ENCODE data around the gene AP1S3. TPM values are rescaled to one million over a fixed set of nuclear protein-coding genes. Genes with fewer than 3 reads are reported as not detected.
"Not testable (repeated sequence)": the region's sequence is repeated elsewhere in the genome, so short reads cannot be mapped to it uniquely, and the experiment has no call there.

The AP1S3 gene
- polyA plus RNA-seq, 6 donors from 2014 or later: 7.6 to 17.5 (median 12.2) TPM

GRCh38 chr2:223762853-223763252 lies 74.5 kb downstream of the AP1S3 start:
- Mint-ChIP-seq H3K27me3 (no peaks in the 10 kb centered on the region), H3K27ac (no peak overlapping the region), H3K9me3 (peaks cover 0 to 7% (median 5%) of the 10 kb centered on the region in 7 donors), H3K36me3 (peaks cover 10 to 17% of the 10 kb centered on the region in 2 donors), H3K4me3 (no peak overlapping the region), H3K4me1 (peaks cover 0 to 5% (median 2%) of the 10 kb centered on the region in 3 donors)
- DNase-seq (no peak), ATAC-seq (ENCODE audit: low read depth in 2 of 2) (no peak)

GRCh38 chr2:223761746-223762145 lies 75.6 kb downstream of the AP1S3 start:
- H3K27me3 Mint-ChIP-seq; ATAC-seq (ENCODE audit: low read depth in 2 of 2); H3K36me3 Mint-ChIP-seq; H3K9me3 Mint-ChIP-seq; H3K4me1 Mint-ChIP-seq; DNase-seq: not testable (repeated sequence)
- peak overlapping the region in 1 of 8 donors; percentile 69 for H3K4me3 Mint-ChIP-seq
- peak overlapping the region in 1 of 6 donors; percentile 51 for H3K27ac Mint-ChIP-seq

- DNase-seq (no peak), ATAC-seq (ENCODE audit: low read depth in 2 of 2) (peak; percentile 23 to 51)
- Mint-ChIP-seq H3K4me3 (no peak overlapping the region), H3K4me1 (peaks cover 0 to 2% (median 0%) of the 10 kb centered on the region in 3 donors), H3K36me3 (peaks cover 0 to 6% of the 10 kb centered on the region in 2 donors), H3K27ac (peak overlapping the region in 2 of 6 donors; percentile 65 to 85), H3K9me3 (no peaks in the 10 kb centered on the region), H3K27me3 (no peaks in the 10 kb centered on the region)
Measured at GRCh38 chr2:223760838-223761502, 76.4 kb downstream of the AP1S3 start.

DNA sequence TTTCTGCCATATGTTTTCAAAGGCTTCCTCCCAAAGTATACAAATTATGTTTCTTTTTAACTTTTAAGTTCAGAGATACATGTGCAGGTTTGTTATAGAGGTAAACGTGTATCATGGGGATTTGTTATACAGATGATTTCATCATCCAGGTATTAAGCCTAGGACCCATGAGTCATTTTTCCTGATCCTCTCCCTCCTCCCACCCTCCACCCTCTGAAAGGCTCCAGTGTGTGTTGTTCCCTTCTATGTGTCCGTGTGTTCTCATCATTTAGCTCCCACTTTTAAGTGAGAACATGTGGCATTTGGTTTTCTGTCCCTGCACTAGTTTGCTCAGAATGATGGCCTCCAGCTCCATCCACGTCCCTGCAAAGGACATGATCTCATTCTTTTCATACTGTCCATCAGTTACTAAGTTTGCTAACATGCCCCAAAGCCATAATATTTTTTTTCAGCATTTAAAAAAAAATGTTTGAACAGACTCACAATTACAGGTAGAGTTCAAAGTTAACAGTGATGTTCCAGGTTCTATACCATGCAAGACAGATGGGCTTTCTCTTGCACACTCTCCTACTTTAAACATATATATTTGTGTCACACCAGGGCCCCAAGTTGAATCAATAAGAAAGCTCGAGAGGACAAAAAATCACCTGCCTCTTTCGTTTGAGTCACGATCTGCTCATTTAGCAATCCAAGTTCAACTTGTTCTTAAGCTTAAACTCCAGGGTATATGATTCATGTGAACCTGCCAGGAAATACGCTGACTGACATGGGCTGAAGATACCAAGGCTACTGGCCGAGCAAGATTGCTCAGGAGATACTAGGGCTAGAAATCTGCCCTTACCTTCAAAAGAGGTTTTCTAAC lies 77.6 kb downstream of the AP1S3 start:
- H3K4me3 Mint-ChIP-seq: no peak overlapping the region
- H3K27ac Mint-ChIP-seq: peak overlapping the region in 1 of 6 donors; percentile 69
- no peak for ATAC-seq (ENCODE audit: low read depth in 2 of 2)
- no peaks in the 10 kb centered on the region for H3K27me3 Mint-ChIP-seq
- H3K4me1 Mint-ChIP-seq: peaks cover 0 to 2% (median 0%) of the 10 kb centered on the region in 3 donors
- H3K9me3 Mint-ChIP-seq: no peaks in the 10 kb centered on the region
- no peak for DNase-seq
- H3K36me3 Mint-ChIP-seq: peaks cover 0 to 6% of the 10 kb centered on the region in 2 donors

DNA sequence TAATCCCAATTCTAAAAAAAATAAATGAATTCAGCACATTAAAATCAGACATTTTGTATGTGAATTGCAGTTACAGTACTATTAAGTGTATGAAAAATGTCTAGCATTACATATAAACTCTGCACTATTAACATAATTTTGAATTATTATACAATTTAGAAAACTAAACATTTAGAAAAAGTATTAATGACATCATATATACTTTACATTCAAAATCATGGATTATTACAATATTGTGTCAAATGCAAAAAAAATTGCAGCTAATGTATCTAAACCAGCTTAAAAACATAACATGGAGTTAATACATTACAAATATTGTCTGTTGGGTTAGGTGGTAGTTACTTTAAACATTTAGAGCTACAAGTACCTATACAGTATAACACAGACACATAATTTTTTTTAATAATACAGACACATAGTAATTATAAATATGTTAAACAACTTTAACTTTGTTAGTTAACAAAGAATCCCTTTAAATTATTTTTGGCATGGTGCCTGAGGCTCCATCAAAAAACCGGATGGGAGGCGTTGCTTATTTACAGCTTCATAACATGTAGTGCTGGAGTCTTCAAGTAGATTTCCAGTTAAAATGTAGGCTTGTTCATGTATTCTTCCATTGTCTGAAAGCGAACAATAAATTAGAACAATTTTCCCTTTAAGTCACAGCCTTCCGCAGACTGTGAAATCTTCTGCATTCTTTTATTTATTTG lies 79.1 kb downstream of the AP1S3 start:
- H3K4me1 Mint-ChIP-seq: peaks cover 0 to 2% (median 0%) of the 10 kb centered on the region in 3 donors
- no peaks in the 10 kb centered on the region for H3K9me3 Mint-ChIP-seq
- no peak overlapping the region for H3K4me3 Mint-ChIP-seq
- ATAC-seq (ENCODE audit: low read depth in 2 of 2) (no peak), DNase-seq (no peak)
- H3K36me3 Mint-ChIP-seq: no peaks in the 10 kb centered on the region
- no peaks in the 10 kb centered on the region for H3K27me3 Mint-ChIP-seq
- no peak overlapping the region for H3K27ac Mint-ChIP-seq

DNA sequence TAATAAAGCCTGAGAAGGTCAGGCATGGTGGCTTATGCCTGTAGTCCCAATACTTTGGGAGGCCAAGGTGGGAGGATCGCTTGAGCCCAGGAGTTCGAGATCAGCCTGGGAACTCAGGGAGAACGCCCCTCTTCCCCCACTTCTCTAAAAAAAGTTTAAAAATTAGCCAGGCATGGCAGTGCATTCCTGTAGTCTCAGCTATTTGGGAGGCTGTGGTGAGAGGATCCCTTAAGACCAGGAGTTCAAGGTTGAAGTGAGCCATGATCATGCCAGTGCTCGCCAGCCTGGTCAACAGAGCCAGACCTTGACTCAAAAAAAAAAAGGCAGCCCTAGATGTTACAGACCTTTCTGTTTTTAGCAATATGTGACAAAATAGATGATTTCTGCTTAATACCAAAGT lies 83.4 kb downstream of the AP1S3 start:
- Mint-ChIP-seq H3K4me3 (no peak overlapping the region), H3K27ac (no peak overlapping the region), H3K9me3 (no peaks in the 10 kb centered on the region), H3K36me3 (no peaks in the 10 kb centered on the region), H3K4me1 (peaks cover 0 to 2% (median 0%) of the 10 kb centered on the region in 3 donors), H3K27me3 (peaks cover 3 to 4% (median 4%) of the 10 kb centered on the region in 3 donors)
- DNase-seq: no peak
- ATAC-seq (ENCODE audit: low read depth in 2 of 2): no peak

DNA sequence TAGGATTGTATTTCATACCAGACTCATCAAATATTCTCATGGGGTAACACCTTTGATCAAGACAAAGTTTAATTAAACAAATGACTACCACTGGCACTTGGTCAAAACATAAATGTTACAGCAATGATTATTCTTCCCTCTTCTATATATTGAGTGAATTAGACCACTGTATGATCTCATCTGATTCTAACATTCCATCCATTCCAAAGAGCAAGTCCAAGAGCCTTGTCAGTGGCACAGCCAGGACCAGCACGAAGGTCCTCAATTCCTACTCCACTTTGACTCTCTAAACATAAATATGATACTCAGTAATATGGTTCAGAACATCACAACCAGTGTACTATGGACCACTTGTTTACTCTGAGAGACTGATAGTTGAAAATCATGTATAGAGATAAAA lies 86.4 kb downstream of the AP1S3 start:
- DNase-seq: no peak
- Mint-ChIP-seq H3K36me3 (no peaks in the 10 kb centered on the region), H3K9me3 (no peaks in the 10 kb centered on the region), H3K4me1 (peaks cover 0 to 11% (median 5%) of the 10 kb centered on the region in 3 donors), H3K4me3 (no peak overlapping the region), H3K27ac (peak overlapping the region in 1 of 6 donors; percentile 10), H3K27me3 (peaks cover 6 to 9% (median 7%) of the 10 kb centered on the region in 3 donors)
- no peak for ATAC-seq (ENCODE audit: low read depth in 2 of 2)

- ATAC-seq (ENCODE audit: low read depth in 2 of 2) (no peak), DNase-seq (no peak)
- no peak overlapping the region for H3K4me3 Mint-ChIP-seq
- H3K27me3 Mint-ChIP-seq: peaks cover 7 to 27% (median 9%) of the 10 kb centered on the region in 3 donors
- H3K27ac Mint-ChIP-seq: no peak overlapping the region
- H3K36me3 Mint-ChIP-seq: no peaks in the 10 kb centered on the region
- no peaks in the 10 kb centered on the region for H3K9me3 Mint-ChIP-seq
- H3K4me1 Mint-ChIP-seq: peaks cover 0 to 11% (median 5%) of the 10 kb centered on the region in 3 donors
Measured at GRCh38 chr2:223747392-223748042, 89.9 kb downstream of the AP1S3 start.

DNA sequence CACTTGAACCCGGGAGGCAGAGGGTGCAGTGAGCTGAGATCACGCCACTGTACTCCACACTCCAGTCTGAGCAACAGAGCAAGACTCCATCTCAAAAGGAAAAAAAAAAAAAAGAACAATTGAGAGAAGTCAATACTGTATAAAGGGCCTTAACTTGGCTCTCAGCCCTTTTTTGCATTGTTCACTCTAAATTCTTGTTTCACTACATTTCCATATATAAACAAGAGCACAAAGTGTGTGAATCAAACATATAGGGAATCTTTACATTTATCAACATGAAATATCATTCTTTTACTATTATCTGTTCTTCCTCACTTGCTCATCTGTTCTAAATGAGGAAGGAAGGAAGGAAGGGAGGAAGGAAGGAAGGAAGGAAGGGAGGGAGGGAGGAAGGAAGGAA lies 90.8 kb downstream of the AP1S3 start:
- Mint-ChIP-seq H3K4me1 (peaks cover 0 to 11% (median 5%) of the 10 kb centered on the region in 3 donors), H3K4me3 (no peak overlapping the region), H3K27me3 (peaks cover 7 to 27% (median 9%) of the 10 kb centered on the region in 3 donors), H3K36me3 (no peaks in the 10 kb centered on the region), H3K27ac (no peak overlapping the region), H3K9me3 (no peaks in the 10 kb centered on the region)
- DNase-seq: no peak
- ATAC-seq (ENCODE audit: low read depth in 2 of 2): no peak

- Mint-ChIP-seq H3K36me3 (peaks cover 0 to under 1% of the 10 kb centered on the region in 2 donors), H3K4me1 (peaks cover 0 to 11% (median 5%) of the 10 kb centered on the region in 3 donors), H3K27ac (no peak overlapping the region), H3K9me3 (peaks cover 0 to 4% (median 0%) of the 10 kb centered on the region in 7 donors), H3K4me3 (no peak overlapping the region), H3K27me3 (peaks cover 4 to 39% (median 14%) of the 10 kb centered on the region in 3 donors)
- DNase-seq (no peak), ATAC-seq (ENCODE audit: low read depth in 2 of 2) (no peak)
Measured at GRCh38 chr2:223744580-223744979, 92.8 kb downstream of the AP1S3 start.

- Mint-ChIP-seq H3K4me3 (no peak overlapping the region), H3K36me3 (peaks cover 0 to 10% of the 10 kb centered on the region in 2 donors), H3K4me1 (no peaks in the 10 kb centered on the region), H3K27ac (no peak overlapping the region), H3K27me3 (peaks cover 5 to 32% (median 14%) of the 10 kb centered on the region in 3 donors), H3K9me3 (peaks cover 0 to 10% (median 4%) of the 10 kb centered on the region in 7 donors)
- DNase-seq (no peak), ATAC-seq (ENCODE audit: low read depth in 2 of 2) (no peak)
Measured at GRCh38 chr2:223740679-223741078, 96.7 kb downstream of the AP1S3 start.

GRCh38 chr2:223737207-223737606 lies 100.2 kb downstream of the AP1S3 start:
- Mint-ChIP-seq H3K4me1 (no peaks in the 10 kb centered on the region), H3K27ac (no peak overlapping the region), H3K27me3 (peaks cover 5 to 21% (median 13%) of the 10 kb centered on the region in 3 donors), H3K36me3 (peaks cover 0 to 10% of the 10 kb centered on the region in 2 donors), H3K4me3 (no peak overlapping the region), H3K9me3 (peaks cover 0 to 10% (median 4%) of the 10 kb centered on the region in 7 donors)
- DNase-seq: no peak
- ATAC-seq (ENCODE audit: low read depth in 2 of 2): no peak

GRCh38 chr2:223736488-223736887 lies 100.9 kb downstream of the AP1S3 start:
- peaks cover 0 to 10% of the 10 kb centered on the region in 2 donors for H3K36me3 Mint-ChIP-seq
- no peak overlapping the region for H3K27ac Mint-ChIP-seq
- DNase-seq: no peak
- H3K9me3 Mint-ChIP-seq: peaks cover 0 to 10% (median 4%) of the 10 kb centered on the region in 7 donors
- H3K4me1 Mint-ChIP-seq: no peaks in the 10 kb centered on the region
- H3K4me3 Mint-ChIP-seq: no peak overlapping the region
- peaks cover 5 to 21% (median 13%) of the 10 kb centered on the region in 3 donors for H3K27me3 Mint-ChIP-seq
- no peak for ATAC-seq (ENCODE audit: low read depth in 2 of 2)
